GM21737 (cell line): Measurements from ENCODE around the gene SSUH2.

Source experiments
- ATAC-seq: cut with Tn5 transposase; IDR thresholded peaks from one replicate; pipeline ENCODE4 v1.9.1; 2021; ENCODE audit warnings: mild to moderate bottlenecking, moderate library complexity; ENCODE audit not compliant: unreplicated experiment

Gene SSUH2

DNA sequence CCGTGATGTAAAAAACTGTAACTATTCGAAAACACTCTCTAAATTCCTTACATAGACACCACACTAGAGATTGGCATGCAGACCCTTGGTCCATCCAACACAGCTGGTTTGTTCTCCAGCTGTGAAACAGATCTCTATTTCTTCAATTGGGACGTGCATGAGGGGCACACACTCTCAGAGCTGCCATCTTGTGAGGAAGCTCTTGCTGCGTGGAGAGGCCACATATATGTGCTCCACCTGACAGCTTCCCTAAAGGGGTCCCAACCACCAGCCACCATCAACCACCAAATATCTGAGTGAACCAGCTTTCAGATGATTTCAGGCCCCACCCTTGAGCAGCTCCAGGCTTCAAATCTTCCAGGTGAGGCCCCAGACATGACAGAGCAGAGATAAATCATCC is 25.6 kb downstream of the SSUH2 start:
- no peak for ATAC-seq

DNA sequence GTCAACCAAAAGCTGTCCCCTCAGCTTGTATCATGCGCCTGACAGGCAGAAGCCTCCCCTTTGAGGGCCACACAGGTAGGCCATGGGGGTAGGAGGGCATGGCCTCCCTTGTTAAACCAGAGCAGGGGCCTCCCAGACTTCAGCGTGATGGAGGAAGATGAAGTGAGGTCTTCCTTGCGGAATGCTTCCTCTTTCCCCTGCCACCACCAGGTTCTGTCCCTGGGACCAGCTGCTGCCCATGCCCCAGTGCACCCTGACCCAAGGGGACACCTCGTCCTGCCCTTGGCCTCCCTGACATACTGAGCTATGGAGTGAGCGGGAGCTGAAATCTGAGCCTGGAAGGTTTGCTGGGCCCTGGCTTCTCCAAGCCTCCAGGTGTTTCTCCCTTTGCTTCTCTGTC is 26.7 kb downstream of the SSUH2 start:
- no peak for ATAC-seq

- no peak for ATAC-seq
Measured at GRCh38 chr3:8610951-8611350, 33.6 kb downstream of the SSUH2 start.

DNA sequence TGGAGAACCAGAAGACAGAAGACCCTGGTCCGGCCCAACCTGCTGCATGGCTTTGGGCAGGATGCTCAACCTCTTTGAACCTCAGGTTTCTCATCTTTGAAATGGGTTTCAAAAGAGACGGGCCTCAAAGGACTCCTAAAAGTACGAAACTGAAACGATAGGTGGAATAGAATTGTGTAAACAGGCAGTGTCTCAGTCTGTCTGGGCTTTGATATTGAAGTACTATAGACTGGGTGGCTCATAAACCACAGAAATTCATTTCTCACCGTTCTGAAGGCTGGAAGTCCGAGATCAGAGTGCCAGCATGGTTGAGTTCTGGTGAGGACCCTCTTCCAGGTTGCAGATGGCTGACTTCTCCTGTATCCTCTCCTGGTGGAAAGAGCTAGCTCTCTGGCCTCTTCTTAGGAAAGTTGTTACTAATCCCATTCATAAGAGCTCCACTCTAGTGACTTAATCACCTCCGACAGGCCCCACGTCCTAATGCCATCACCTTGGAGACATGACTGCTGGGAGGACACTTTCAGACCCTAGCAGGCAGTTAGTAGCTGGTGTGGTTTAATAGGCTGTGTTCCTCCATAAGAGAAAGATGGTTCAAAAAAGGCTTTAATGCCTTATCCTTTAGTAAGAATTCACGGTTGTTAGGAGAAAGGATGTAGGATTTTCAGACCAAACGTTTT is 35.7 kb downstream of the SSUH2 start:
- ATAC-seq: no peak

- ATAC-seq: no peak
Measured at GRCh38 chr3:8608041-8608790, 36.4 kb downstream of the SSUH2 start.

- no peak for ATAC-seq
Measured at GRCh38 chr3:8607234-8608040, 37.2 kb downstream of the SSUH2 start.

- no peak for ATAC-seq
Measured at GRCh38 chr3:8606701-8607231, 37.8 kb downstream of the SSUH2 start.

DNA sequence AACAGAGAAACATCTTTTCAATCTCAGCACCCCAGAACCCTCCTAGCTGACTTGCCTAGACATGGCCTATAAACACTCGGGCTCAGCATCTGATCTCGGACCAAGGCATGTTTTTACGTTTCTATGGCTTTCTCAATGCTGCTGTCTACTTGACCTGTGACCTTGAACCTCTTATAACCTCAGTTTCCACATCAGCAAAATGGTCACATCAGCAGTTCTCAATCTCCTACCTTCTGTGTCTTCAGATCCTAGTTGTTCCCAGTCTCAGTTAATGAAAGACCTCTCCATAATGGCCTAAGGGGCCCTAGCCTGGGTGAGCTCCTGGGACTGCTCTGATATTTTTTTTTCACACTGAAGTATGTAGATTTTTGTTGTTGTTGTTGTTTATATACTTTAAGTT is 39.6 kb downstream of the SSUH2 start:
- ATAC-seq: no peak

- ATAC-seq: no peak
Measured at GRCh38 chr3:8604006-8604405, 40.6 kb downstream of the SSUH2 start.

DNA sequence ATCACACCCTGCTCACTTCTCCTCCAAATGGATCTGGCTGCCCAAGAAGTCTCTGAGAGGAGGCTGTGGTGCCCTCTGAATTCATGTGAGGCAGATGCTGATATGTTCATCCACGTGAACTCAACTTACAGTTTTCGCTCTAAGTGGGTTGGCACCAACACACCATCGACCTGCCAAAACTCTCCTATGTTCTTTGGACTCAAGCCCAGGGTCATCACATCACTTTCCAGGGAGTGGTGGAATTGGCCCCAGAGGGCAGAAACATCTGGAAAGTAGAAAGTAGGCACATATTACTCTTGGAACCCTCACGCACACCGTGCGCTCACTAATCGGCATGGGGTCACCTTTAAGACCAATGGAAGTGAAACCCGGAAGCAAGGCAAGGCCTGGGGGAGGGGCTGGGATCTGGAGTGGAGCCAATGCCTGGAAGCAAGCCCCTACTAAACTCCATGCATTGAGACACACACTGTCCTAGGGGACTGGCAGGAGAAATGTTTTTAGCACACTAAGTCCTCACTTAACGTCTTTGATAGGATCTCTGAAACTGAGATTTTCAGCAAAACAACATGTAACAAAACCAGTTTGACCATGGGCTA is 41.4 kb downstream of the SSUH2 start:
- ATAC-seq: no peak

GRCh38 chr3:8600457-8600856 is 44.1 kb downstream of the SSUH2 start:
- ATAC-seq: no peak

- no peak for ATAC-seq
Measured at GRCh38 chr3:8599146-8599545, 45.5 kb downstream of the SSUH2 start.

GRCh38 chr3:8597219-8597853 is 47.3 kb downstream of the SSUH2 start:
- ATAC-seq: no peak

GRCh38 chr3:8596321-8597218 is 48.0 kb downstream of the SSUH2 start:
- no peak for ATAC-seq

GRCh38 chr3:8595695-8596115 is 48.9 kb downstream of the SSUH2 start:
- no peak for ATAC-seq

DNA sequence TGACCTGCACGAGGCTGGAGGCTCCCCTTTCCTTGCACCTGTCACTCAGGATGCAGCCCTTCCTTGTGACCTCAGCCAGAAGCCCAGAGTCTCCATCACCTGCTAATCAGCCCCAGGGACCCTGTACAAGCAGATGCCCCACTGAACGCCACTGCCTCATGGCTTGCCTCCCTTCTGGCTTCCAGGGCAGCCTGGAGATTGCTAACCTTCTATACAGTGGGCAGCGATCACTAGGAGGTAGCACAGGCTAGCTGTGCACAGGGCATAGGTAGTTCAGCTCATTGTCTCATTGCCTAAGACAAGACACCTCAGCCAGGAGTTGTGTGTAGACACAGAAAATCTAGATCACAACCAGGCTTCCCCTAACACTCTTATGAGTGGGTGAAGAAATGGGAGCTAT is 49.3 kb downstream of the SSUH2 start:
- ATAC-seq: no peak

DNA sequence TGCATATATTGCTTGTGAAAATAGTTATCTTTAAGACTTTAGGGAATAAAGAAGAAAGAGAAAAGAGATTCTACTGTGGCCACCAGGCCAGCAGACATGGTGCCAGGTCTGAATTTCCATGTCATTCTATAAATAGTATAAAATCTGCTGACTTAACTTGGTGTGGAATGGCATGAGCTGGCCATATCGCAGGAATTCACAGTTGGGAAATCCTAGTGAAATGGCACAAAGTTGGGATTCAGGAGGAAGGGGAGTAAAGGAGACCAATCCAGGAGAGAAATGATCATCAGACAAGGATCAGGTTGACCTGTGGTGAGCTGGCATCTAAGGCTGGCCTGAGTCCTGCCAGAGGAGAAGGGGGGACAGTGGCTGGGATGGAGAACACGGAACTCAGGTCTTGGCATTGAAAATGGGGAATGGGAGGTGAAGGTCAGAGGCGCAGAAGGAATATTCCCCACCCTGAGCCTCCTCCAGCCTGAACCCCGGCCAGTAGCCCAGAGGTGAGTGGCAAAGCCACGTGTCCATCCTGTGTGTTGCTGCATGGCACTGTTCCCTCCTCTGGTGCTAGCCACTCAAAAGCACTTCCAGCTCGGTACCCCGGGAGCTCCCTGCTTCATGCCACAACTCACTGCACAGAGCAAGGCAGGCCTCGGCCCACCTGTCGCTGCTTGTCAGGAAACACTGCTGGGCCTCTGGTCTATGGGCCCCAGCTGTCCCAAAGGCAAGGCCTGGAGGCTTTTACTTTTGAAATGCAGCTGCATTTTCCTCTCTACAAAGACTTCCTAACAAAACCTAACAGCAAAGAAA is 51.4 kb downstream of the SSUH2 start:
- ATAC-seq: no peak

DNA sequence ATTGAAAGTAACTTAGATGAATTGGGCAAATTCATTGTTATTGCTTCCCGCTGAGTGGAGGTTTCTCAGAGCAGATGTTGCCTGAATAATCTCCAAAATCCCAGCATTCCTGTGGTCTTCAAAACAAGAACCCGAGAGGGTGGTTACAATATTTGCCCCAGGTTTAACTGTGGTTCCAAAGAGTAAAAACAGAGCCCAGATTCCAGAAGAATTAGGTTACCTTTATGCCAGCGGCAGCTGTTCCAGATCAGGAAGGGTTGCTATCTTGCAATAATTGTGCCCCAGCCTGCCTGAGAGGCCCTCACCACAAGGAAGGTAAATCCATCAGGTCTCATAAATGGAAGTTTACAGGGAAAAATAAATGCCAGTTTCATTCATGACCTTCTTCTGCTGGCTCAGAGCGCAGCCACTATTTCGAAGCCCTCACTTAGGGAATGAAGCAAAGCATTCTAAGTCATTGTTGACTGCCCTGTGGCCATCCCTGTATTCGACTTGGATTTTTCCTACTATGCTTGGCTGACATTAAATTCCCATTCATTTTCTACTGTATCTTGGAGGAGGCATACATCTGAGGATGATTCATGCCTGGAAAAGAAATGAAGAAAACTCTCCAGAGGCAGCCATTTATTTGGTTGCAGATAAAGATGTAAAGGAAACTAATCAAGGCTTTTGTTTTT is 54.6 kb downstream of the SSUH2 start:
- ATAC-seq: no peak
